ENCODE results near the gene TMEM132A.
"Not testable (repeated sequence)": the region's sequence is repeated elsewhere in the genome, so short reads cannot be mapped to it uniquely, and the experiment has no call there.

TMEM132A gene

GRCh38 chr11:60905551-60906113 is 18.6 kb upstream of the TMEM132A start:
- no peak for DNase-seq (ENCODE audit: low read depth, low spot score)

DNA sequence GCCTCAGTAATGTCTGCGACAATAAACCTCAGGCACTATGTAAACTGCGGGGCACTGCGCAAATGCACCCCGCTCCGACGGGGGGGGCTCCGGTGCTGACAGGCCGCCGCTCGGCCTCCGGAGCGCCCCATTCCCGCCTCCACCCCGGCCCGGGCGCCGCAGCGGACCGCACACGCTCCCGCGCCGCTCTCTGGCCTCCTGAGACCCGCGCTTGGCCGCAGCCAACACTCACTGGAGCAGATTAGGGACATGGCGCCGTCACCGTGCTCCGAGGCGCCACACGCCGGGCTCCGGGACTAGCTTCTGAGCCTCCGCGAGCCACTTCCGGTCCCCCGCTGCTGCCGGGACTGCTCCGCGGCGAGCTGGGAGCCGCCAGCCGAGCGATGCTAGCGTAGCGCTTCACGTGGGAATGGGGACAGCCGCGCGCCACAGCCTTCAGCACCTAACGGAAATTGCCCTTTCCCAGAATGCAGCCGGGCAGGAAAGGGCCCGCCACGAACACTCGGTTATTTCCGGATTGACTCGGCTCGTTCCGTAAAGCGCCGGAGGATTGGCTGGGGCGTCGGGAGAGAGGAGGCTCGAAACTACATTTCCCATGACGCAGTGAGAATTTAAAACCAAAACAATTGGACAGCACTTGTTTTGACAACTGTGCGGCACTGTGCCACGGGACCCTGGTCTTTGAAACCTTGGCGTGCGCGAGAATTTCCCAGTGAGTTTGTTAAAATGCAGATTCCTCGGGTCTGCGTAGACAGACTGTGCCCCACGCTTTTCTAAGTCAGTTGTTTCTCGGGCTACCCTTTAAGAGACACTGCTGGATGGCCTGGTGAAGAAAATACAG is 17.9 kb upstream of the TMEM132A start, which contains the start of gene PRPF19:
Gene PRPF19, minus strand, starts transcription at position 454 of the 841 bp plus-strand sequence. Its CDS starts 203 bp downstream, at position 251.
- peak; percentile 99 for DNase-seq (ENCODE audit: low read depth, low spot score)

DNA sequence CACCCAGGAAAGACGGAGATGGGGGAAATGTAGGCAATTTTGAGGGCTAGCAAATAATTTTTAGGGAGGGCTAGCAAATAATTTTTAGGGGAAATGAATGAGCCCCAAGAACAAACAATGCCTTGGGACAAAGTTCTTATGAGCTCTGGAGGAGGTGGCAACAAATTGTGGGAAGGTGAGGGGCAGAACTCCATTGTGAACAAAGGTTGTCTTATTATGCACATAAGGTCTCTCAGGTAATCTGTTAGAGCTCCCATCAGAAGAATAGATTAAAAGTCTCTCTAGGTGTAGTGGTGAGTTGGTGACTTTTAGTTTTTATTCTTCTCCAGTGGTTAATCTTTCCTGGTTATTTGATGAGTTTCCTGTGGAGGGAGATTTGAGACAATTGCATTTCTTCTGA is 15.5 kb upstream of the TMEM132A start:
- no peak for DNase-seq (ENCODE audit: low read depth, low spot score)

DNA sequence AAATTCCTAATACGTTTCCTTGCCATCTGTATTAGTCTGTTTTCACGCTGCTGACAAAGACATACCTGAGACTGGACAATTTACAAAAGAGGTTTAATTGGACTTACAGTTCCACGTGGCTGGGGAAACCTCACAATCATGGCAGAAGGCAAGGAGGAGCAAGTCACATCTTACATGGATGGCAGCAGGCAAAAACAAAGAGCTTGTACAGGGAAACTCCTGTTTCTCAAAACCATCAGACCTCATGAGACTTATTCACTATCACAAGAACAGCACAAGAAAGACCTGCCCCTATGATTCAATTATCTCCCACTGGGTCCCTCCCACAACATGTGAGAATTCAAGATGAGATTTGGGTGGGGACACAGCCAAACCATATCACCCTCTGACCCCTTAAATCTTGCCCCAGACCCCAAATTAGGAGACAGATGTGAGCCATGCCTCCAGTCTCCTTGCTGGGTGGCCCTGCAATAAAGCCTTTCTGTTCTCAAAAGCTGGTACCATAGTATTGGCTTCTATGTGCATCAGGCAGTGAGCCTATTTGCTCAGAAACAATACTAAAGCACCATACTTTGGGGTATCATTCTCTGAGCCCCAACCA is 14.5 kb upstream of the TMEM132A start:
- not testable (repeated sequence) for DNase-seq (ENCODE audit: low read depth, low spot score)

DNA sequence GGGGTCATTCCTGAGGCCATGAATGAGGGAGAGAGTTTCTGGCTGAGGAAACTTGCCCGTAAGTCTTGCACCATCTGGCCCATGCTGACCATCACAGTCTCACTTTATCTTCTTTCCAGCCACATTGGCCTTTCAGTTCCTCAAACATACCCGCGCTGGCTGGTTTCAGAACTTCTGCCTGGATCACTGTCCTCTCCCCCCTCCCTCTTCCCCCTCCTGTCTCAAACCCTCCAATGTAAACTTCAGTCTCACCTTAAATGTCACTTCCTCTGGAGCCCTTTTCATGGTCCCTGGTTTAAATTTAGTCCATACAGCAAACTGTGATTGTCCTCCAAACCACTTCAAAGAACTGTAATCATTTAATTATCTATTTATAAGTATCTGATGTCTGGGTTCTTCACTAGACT is 14.0 kb upstream of the TMEM132A start:
- no peak for DNase-seq (ENCODE audit: low read depth, low spot score)

DNA sequence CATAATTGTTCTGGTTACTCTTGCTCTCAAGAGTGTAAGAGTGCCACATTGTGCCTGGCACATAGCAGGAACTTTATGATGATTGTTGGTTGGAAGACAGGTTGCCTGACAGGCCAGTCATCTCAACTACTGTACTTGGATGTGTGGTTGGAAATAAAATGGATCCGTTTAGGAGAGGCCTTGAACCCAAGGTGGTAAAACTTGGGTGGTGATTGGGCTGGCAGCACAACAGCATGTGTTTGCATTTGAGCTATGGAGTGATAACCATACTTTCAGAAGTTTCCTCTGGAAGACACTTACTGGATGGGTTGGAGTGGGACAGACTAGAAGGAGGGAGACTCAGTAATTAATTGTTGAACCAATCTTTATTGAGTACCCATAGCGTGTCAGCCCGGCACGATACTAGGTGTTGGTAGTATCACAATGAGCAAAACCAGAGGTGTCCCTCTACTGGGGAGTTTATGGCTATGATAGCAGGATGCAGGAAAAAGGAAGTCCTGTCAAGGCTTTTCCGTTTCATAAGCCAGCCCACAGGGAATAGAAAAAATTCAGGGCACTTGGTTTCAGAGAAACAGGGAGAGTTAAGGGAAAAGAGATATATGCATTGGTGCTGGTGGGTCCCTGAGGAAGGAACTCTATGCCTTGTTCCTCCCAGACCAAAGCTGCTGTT is 13.4 kb upstream of the TMEM132A start:
- DNase-seq (ENCODE audit: low read depth, low spot score) = no peak

DNA sequence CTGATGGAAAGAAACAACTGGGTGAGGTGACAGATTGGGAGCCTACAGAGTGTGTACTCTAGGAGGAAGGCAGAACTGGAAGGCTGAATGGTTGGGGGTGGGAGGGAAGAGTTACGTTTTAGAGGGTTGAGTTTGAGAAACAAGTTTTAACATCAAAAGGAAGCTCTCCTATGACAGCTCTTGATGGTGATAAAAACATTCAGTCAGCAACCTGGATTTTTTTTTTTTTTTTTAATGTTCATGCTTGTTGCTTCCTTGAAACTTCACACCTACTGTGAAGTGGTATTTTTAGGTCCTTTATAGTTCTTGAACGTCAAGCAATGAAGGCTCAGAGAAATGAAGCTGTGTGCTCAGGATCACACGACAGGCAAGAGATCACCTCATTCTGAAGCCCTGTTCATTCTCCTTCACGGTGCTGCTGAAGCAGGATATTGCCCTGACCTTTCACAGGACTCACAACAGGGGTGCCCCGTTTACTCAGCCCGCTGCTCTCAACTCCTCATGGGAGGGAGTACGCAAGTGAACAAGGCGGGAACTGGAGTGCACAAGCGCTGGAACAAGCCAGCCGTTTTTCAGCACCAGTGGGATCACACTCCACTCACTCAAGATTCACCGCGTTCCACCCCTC is 11.9 kb upstream of the TMEM132A start:
- DNase-seq (ENCODE audit: low read depth, low spot score) = no peak

GRCh38 chr11:60912851-60913528 is 11.3 kb upstream of the TMEM132A start:
- no peak for DNase-seq (ENCODE audit: low read depth, low spot score)

DNA sequence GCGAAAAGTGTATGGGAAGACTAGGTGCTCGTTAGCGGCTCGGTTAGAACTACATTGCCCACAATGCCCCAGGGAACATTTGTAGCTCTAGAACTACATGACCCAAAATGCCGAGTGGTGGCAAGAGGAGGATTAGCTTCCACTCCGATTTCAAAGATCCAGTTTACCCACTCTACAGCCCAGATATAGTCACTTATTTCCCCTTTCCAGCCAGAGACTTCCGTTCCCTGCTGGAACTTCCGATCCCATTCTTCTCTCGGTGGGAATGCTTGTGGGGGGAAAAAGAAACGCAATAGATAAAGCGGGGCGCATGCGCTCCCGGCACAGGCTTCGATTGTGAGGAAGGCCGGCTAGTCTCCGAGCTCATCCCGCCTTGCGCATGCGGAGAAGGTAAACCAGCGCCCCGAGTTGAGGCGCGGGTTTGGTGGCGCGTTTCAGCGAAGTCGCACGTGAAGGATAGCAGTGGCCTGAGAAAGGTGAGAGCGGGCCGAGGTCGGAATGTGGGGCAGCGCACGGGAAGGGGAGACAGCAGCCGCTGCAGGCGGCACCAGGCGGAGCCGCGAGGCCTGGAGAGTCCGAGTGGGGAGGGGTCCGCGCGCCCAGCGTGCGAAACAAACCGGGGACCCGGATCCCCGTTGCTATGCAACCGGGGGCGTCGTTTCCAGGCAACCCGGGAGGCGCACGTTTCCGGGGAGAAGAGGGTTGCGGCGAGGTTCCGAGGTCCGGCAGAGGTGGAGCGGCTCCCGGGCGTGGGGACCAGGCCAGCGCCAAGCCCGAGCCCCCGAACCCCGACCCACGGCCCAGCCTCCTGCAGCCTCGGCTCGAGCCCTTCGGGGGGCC is 10.2 kb upstream of the TMEM132A start, which contains the start of gene TMEM109:
Gene TMEM109, plus strand, starts transcription at position 366 of the 840 bp plus-strand sequence. CDS start 5,536 bp downstream, outside the sequence.
- DNase-seq (ENCODE audit: low read depth, low spot score) = peak; percentile 92

GRCh38 chr11:60914633-60915247 is 9.5 kb upstream of the TMEM132A start:
- peak; percentile 44 for DNase-seq (ENCODE audit: low read depth, low spot score)

DNA sequence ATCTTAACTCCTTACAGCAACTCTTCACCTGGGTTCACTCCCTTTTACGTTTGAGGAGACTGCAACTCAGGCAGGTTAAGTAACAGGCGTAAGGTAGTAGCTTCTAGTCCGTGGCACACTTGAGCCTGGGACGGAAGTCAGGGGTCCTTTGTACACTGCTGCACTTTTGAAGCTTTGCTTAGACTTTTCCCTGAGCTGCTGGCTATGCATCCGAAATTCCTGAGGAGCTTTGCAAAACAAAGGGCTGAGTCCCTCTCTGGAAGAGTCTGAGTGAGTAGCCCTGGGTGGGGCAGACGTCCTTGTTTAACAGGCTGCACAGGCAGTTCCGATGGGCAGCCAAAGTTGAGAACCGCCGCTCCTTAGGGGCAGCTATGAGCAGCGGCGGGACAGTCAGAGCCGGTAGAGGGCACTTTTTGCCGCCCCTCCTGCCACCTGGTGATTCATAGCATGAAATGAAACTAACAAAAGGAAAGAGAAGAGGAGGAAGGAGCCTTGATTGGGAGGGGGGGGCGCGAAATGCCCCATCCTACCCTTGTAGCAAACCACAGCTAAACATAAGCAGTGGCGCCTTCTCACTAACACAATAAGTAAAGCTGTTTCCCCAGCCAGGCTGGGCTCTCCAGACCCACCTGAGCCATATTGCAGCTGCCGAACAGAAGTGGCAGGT is 8.9 kb upstream of the TMEM132A start:
- peak; percentile 94 for DNase-seq (ENCODE audit: low read depth, low spot score)

GRCh38 chr11:60916669-60917206 is 7.5 kb upstream of the TMEM132A start:
- no peak for DNase-seq (ENCODE audit: low read depth, low spot score)

DNA sequence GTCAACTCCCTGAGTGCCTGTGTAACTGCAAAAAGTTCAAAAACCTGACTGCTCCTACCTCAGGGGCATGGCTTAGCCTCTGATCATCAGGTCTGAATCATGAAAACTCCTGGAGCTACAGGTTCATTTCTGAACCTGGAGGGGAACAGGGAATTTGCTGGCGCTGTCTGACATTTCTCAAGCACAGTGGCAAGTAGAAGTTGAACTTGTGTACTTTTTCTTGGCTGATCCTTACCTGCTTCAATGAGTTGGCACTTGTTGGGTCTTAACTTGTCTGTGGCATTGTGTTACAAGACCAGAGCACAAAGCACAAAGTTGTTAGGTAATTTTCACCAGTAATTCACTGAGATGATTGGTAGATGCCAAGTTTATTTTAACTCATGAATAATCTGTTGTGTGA is 7.0 kb upstream of the TMEM132A start:
- no peak for DNase-seq (ENCODE audit: low read depth, low spot score)

DNA sequence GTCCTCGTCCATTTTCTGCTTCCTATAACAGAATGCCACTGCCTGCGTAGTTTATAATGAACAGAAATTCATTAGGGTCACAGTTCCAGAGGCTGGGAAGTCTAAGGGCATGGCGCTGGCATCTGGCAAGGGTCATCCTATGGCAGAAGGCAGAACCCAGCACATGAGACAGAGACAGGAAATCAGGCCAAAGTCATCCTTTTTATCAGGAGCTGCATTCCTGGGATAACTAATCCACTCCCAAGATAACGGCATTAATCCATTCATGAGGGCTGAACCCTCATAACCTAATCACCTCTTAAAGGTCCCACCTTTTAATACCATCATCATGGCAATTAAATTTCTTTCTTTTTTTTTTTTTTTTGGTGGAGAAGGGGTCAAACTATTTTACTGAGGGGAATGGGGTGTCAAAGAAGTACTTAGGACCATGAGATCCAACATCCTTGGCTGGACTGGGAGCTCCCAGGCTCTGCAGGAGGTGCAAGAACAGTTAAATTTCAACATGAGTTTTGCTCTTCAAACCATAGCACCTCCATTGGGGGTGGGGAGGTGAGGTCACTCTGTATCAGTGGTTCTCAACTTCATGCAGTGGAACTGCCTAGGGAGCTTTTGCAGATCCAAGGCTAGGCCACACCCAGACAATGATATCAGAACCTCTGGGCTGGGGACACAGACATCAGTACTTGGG is 5.9 kb upstream of the TMEM132A start:
- DNase-seq (ENCODE audit: low read depth, low spot score) = no peak

GRCh38 chr11:60918939-60919265 is 5.4 kb upstream of the TMEM132A start:
- no peak for DNase-seq (ENCODE audit: low read depth, low spot score)

GRCh38 chr11:60919320-60919719 is 4.9 kb upstream of the TMEM132A start:
- no peak for DNase-seq (ENCODE audit: low read depth, low spot score)

DNA sequence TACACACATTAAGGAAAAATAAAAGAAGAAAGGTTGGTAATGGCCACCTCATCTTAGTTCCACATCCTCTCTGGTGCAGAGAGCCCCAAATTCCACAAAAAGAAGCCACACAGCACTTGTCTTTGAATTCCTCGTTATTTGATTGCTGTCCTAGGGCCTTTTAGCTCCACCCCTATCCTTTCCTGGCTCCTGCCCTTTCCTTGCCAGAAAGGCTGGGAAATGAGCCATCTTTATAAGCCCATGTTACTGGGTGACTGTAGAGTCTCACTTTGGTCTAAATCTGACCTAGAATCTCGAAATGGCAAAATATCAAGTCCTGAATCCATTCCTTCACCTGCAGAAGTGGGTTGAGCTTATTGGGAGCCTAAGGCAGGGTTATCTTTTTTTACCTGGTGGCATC is 4.3 kb upstream of the TMEM132A start:
- no peak for DNase-seq (ENCODE audit: low read depth, low spot score)

GRCh38 chr11:60921259-60921658 is 3.0 kb upstream of the TMEM132A start:
- DNase-seq (ENCODE audit: low read depth, low spot score) = no peak
